Cortex of kidney (tissue), 1 donor: Measurements from ENCODE around the gene PHC2.

ENCODE experiments used
- DNase-seq: peaks from one replicate; lab custom pipeline; 2025; lab: John Stamatoyannopoulos, UW

The PHC2 gene

GRCh38 chr1:33330361-33330890 lies 100.5 kb downstream of the PHC2 start:
- no peak for DNase-seq

GRCh38 chr1:33329600-33330305 lies 101.1 kb downstream of the PHC2 start:
- DNase-seq, result no peak

GRCh38 chr1:33328817-33329216 lies 102.1 kb downstream of the PHC2 start:
- no peak for DNase-seq

GRCh38 chr1:33327587-33328325 lies 103.1 kb downstream of the PHC2 start:
- no peak for DNase-seq

GRCh38 chr1:33326785-33327184 lies 104.1 kb downstream of the PHC2 start:
- DNase-seq, result no peak

GRCh38 chr1:33324677-33325575 lies 106.0 kb downstream of the PHC2 start:
- DNase-seq, result no peak

GRCh38 chr1:33323663-33324477 lies 107.0 kb downstream of the PHC2 start:
- DNase-seq, result no peak

GRCh38 chr1:33322870-33323585 lies 107.9 kb downstream of the PHC2 start:
- DNase-seq, result no peak

GRCh38 chr1:33322109-33322508 lies 108.8 kb downstream of the PHC2 start:
- no peak for DNase-seq

GRCh38 chr1:33321178-33321577 lies 109.7 kb downstream of the PHC2 start:
- no peak for DNase-seq

- no peak for DNase-seq
Measured at GRCh38 chr1:33320619-33321165, 110.2 kb downstream of the PHC2 start, which contains the start of gene A3GALT2. TSS of gene A3GALT2 (minus strand) at chr1:33321098. CDS start at chr1:33321098, 0 bp downstream.

- no peak for DNase-seq
Measured at GRCh38 chr1:33319949-33320618, 110.8 kb downstream of the PHC2 start.

GRCh38 chr1:33319186-33319948 lies 111.5 kb downstream of the PHC2 start:
- DNase-seq, result no peak

- DNase-seq, result no peak
Measured at GRCh38 chr1:33317946-33318345, 112.9 kb downstream of the PHC2 start.

- DNase-seq, result no peak
Measured at GRCh38 chr1:33317354-33317753, 113.5 kb downstream of the PHC2 start.

GRCh38 chr1:33316601-33317000 lies 114.3 kb downstream of the PHC2 start:
- no peak for DNase-seq

GRCh38 chr1:33314416-33314815 lies 116.5 kb downstream of the PHC2 start:
- no peak for DNase-seq

- DNase-seq, result no peak
Measured at GRCh38 chr1:33312413-33312749, 118.5 kb downstream of the PHC2 start.
